Parathyroid adenoma (tissue), 2 donors: ENCODE measurements around the gene BGN.

Experiments used
- H2AFZ ChIP-seq: fragments of 300-600 bp; sonication (generic); one replicate; pipeline ENCODE4 v1.7.0; 2017; ENCODE audit warnings: antibody characterized with exemption, mild to moderate bottlenecking
- H3K27ac ChIP-seq: fragments of 300-600 bp; sonication (generic); one replicate; pipeline ENCODE4 v1.7.0; 2017
- H3K27me3 ChIP-seq: fragments of 300-600 bp; sonication (generic); one replicate; pipeline ENCODE4 v1.7.0; 2017; ENCODE audit warnings: low read length; ENCODE audit not compliant: control insufficient read depth, insufficient read depth
- H3K36me3 ChIP-seq: fragments of 300-600 bp; sonication (generic); one replicate; pipeline ENCODE4 v1.7.0; 2017; ENCODE audit warnings: low read length; ENCODE audit not compliant: control insufficient read depth, insufficient read depth
- H3K4me1 ChIP-seq: fragments of 300-600 bp; sonication (generic); one replicate; pipeline ENCODE4 v1.7.0; 2017; ENCODE audit warnings: control low read depth
- H3K4me2 ChIP-seq: fragments of 300-600 bp; sonication (generic); one replicate; pipeline ENCODE4 v1.7.0; 2017; ENCODE audit warnings: low read length
- H3K4me3 ChIP-seq: fragments of 300-600 bp; sonication (generic); one replicate; pipeline ENCODE4 v1.7.0; 2017; ENCODE audit warnings: low read depth, low read length
- H3K79me2 ChIP-seq: fragments of 300-600 bp; sonication (generic); one replicate; pipeline ENCODE4 v1.7.0; 2017; ENCODE audit warnings: control low read depth
- H3K9ac ChIP-seq: fragments of 300-600 bp; sonication (generic); one replicate; pipeline ENCODE4 v1.7.0; 2017; ENCODE audit warnings: mild to moderate bottlenecking
- H3K9me3 ChIP-seq: fragments of 300-600 bp; sonication (generic); one replicate; pipeline ENCODE4 v1.7.0; 2017; ENCODE audit warnings: low read length; ENCODE audit not compliant: control insufficient read depth
- TF ChIP-seq, protein P1 (sequence below): fragments of 300-600 bp; sonication (generic); IDR thresholded peaks from one replicate; pipeline ENCODE4 v1.7.0; 2017; ENCODE audit warnings: antibody characterized with exemption, mild to moderate bottlenecking
- donor health status: primary hyperparathyroidism.

Gene BGN

DNA sequence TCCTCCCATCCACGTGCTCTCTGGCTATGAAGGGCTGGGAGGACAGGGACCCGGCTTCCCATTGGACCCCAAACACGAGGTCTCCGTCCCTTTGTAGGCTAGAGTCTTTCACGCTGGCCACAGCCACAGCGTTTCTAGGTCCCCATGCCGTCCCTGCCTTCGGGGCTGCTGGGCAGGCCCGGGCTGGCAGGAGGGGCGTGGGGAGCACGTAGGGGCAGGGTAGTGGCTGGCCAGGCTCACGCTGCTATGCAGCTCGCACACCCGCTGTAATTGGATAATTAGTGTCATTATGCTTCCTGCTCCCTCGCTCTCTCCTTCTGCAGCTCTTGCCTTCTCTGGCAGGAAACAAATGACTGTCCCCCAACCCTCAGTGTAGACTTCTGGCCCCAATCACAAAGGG, 32.4 kb downstream of the BGN start:
- Histone ChIP-seq H2AFZ (no peak overlapping the region), H3K4me1 (no peaks in the 10 kb centered on the region), H3K27ac (no peak overlapping the region), H3K79me2 (no peaks in the 10 kb centered on the region), H3K4me3 (no peak overlapping the region), H3K27me3 (no peaks in the 10 kb centered on the region), H3K36me3 (no peaks in the 10 kb centered on the region), H3K4me2 (no peak overlapping the region), H3K9ac (no peak overlapping the region), H3K9me3 (no peaks in the 10 kb centered on the region)
- TF ChIP-seq, protein P1, sequence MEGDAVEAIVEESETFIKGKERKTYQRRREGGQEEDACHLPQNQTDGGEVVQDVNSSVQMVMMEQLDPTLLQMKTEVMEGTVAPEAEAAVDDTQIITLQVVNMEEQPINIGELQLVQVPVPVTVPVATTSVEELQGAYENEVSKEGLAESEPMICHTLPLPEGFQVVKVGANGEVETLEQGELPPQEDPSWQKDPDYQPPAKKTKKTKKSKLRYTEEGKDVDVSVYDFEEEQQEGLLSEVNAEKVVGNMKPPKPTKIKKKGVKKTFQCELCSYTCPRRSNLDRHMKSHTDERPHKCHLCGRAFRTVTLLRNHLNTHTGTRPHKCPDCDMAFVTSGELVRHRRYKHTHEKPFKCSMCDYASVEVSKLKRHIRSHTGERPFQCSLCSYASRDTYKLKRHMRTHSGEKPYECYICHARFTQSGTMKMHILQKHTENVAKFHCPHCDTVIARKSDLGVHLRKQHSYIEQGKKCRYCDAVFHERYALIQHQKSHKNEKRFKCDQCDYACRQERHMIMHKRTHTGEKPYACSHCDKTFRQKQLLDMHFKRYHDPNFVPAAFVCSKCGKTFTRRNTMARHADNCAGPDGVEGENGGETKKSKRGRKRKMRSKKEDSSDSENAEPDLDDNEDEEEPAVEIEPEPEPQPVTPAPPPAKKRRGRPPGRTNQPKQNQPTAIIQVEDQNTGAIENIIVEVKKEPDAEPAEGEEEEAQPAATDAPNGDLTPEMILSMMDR, result no peak

DNA sequence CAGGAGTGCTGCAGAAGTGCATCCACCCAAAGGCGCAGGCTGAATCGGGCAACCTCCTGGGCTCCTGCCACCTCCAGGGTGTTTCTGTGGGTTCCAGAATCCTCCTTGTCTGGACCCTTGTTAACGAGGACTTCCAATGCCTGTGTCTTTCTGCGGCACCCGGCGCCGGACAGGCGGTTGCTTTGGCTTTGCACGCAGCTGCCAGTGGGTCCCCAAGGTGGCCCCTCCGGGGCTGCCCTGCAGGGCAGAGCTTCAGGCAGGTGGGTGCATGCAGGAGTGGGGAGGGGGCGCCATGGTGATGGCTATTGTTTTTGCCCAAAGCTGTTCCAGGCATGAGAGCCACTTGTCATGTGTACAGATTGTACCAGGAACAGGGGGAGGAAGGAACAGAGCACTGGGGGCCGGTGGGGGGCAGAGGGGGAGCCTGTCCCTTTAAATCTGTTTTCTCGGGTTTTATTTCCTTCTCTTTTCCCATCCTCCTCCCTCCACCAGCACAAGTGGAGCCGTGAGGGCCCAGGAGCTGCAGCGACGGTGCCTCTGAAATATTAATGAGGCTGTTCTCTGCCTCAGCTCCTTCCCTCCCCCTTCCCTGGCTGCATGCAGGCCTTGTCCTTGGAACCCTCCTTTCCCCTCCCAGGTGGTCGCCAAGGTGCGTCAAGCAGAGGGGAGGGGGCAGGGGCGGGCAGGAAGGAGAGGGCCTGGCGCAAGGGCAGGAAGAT, 35.8 kb downstream of the BGN start:
- no peak overlapping the region for H3K4me3 ChIP-seq
- TF ChIP-seq, protein P1, result no peak
- no peak overlapping the region for H3K27ac ChIP-seq
- H3K4me2 ChIP-seq, result no peak overlapping the region
- H3K27me3 ChIP-seq, result no peaks in the 10 kb centered on the region
- no peaks in the 10 kb centered on the region for H3K4me1 ChIP-seq
- H3K9me3 ChIP-seq, result no peaks in the 10 kb centered on the region
- H2AFZ ChIP-seq, result no peak overlapping the region
- no peaks in the 10 kb centered on the region for H3K79me2 ChIP-seq
- H3K9ac ChIP-seq, result no peak overlapping the region
- no peaks in the 10 kb centered on the region for H3K36me3 ChIP-seq

- no peaks in the 10 kb centered on the region for H3K79me2 ChIP-seq
- H3K9ac ChIP-seq, result no peak overlapping the region
- H3K36me3 ChIP-seq, result no peaks in the 10 kb centered on the region
- H3K9me3 ChIP-seq, result no peaks in the 10 kb centered on the region
- TF ChIP-seq, protein P1, result no peak
- no peaks in the 10 kb centered on the region for H3K4me1 ChIP-seq
- H3K4me3 ChIP-seq, result no peak overlapping the region
- no peak overlapping the region for H3K27ac ChIP-seq
- no peaks in the 10 kb centered on the region for H3K27me3 ChIP-seq
- H3K4me2 ChIP-seq, result no peak overlapping the region
- H2AFZ ChIP-seq, result no peak overlapping the region
Observed at GRCh38 chrX:153533091-153533490, 38.3 kb downstream of the BGN start.

GRCh38 chrX:153537080-153537479, 42.3 kb downstream of the BGN start:
- H3K4me3 ChIP-seq, result no peak overlapping the region
- no peaks in the 10 kb centered on the region for H3K79me2 ChIP-seq
- TF ChIP-seq, protein P1, result no peak
- H3K27me3 ChIP-seq, result no peaks in the 10 kb centered on the region
- H3K4me1 ChIP-seq, result no peaks in the 10 kb centered on the region
- H2AFZ ChIP-seq, result no peak overlapping the region
- no peak overlapping the region for H3K9ac ChIP-seq
- no peak overlapping the region for H3K27ac ChIP-seq
- H3K4me2 ChIP-seq, result no peak overlapping the region
- no peaks in the 10 kb centered on the region for H3K36me3 ChIP-seq
- no peaks in the 10 kb centered on the region for H3K9me3 ChIP-seq
